Esophagus muscularis mucosa (tissue), 4 donors: ENCODE measurements around the gene CRYGB. TPM values are rescaled to one million over a fixed set of nuclear protein-coding genes. Genes with fewer than 3 reads are reported as not detected.

Experiments used
- DNase-seq: peaks from one replicate; pipeline ENCODE4 v3.0.0-alpha.2; 2017; ENCODE audit errors: extremely low spot score
- H3K27ac ChIP-seq, 4 donors: fragments of 200-600 bp; sonication (generic); replicated peaks in 1 of 4; 1 replicate in 3 of 4; 2 replicates in 1 of 4; pipeline ENCODE4 v1.5.1; 2016 to 2019; ENCODE audit warnings: mild to moderate bottlenecking in 1 of 4
- H3K27me3 ChIP-seq, 4 donors: fragments of 200-600 bp; sonication (generic); one replicate each; pipeline versions ENCODE4 v1.5.1 to v1.6.0; 2016 to 2019
- H3K36me3 ChIP-seq, 4 donors: fragments of 200-600 bp; sonication (generic); one replicate each; pipeline ENCODE4 v1.5.1; 2016 to 2019
- H3K4me1 ChIP-seq, 4 donors: fragments of 200-600 bp; sonication (generic); one replicate each; pipeline ENCODE4 v1.5.1; 2016 to 2019
- H3K4me3 ChIP-seq, 4 donors: fragments of 200-600 bp; sonication (generic); 1 replicate in 2 of 4; 2 replicates in 2 of 4; pipeline ENCODE4 v1.5.1; 2016 to 2019; ENCODE audit warnings: mild to moderate bottlenecking in 4 of 4, moderate library complexity in 1 of 4
- H3K9me3 ChIP-seq, 4 donors: fragments of 200-600 bp; sonication (generic); 1 replicate in 3 of 4; 2 replicates in 1 of 4; pipeline ENCODE4 v1.5.1; 2016 to 2019
- EP300 ChIP-seq: sonication (generic); formaldehyde crosslinking; IDR thresholded peaks from one replicate; pipeline ENCODE4 v1.6.1; 2017; ENCODE audit warnings: antibody characterized with exemption
- POLR2A ChIP-seq: fragments of 450-650 bp; IDR thresholded peaks from one replicate; pipeline ENCODE4 v1.6.1; 2017; ENCODE audit warnings: antibody characterized with exemption, moderate library complexity, mild to moderate bottlenecking, low read depth
- POLR2AphosphoS5 ChIP-seq, 2 donors: sonication (generic); formaldehyde crosslinking; IDR thresholded peaks; one replicate each; pipeline ENCODE4 v1.6.1; 2017; ENCODE audit warnings: antibody characterized with exemption in 2 of 2
- WGBS: methylation state at CpG from one replicate; pipeline ENCODE4 v1.1.5; 2018; 5-methylcytosine and 5-hydroxymethylcytosine counted together
- intact Hi-C: fragments of 100-400 bp; cut with DNase I; formaldehyde crosslinking; loops from one replicate; pipeline ENCODE4 v1.15.1; 2023
- total RNA-seq, 4 donors: library from RNA; depleted of rRNA; stranded (reverse); fragments of >200 nt; gene quantifications; one replicate each; pipeline versions ENCODE4 v1.1.0 to v1.2.1, GENCODE V29; 2016
- TF ChIP-seq, protein P1 (sequence below), 3 experiments: fragments of 200-600 bp in 2 of 3; fragments of 450-650 bp in 1 of 3; sonication (generic) in 2 of 3; IDR thresholded peaks; one replicate each; pipeline ENCODE4 v1.5.1; 2017 to 2019; ENCODE audit warnings: antibody characterized with exemption in 3 of 3, mild to moderate bottlenecking in 2 of 3, moderate library complexity in 1 of 3

CRYGB gene
- total RNA-seq, 4 donors from 2014 or later, result not detected

DNA sequence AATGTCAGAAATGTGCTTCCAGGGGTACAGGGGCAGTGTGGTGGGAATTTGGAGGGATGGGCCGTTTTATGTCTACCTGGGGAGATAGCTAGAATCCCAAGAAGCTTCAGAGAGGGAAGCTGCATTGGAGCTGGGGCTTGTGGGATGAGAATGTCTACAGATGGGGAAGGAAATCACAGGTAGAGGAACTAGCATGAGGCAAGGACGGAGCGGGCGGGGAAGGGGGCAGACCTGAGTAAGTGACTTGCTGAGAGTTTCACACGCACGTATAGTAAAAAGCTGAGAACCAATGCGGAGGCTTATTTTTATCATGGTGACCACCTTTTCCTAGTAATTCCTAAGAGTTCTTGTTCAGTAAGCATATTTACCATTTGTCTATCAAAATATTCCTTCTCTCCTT, 37.6 kb upstream of the CRYGB start:
- 45% methylated on average over 7 of the region's 7 CpGs for WGBS
- Histone ChIP-seq H3K4me1 (no peaks in the 10 kb centered on the region), H3K27me3 (peaks cover 0 to 20% (median 0%) of the 10 kb centered on the region in 4 donors), H3K4me3 (no peak overlapping the region), H3K36me3 (no peaks in the 10 kb centered on the region), H3K27ac (no peak overlapping the region), H3K9me3 (no peaks in the 10 kb centered on the region)
- intact Hi-C loops, result no loop called here
- DNase-seq, result no peak
- TF ChIP-seq EP300 (no peak), POLR2A (no peak), POLR2AphosphoS5 (IDR thresholded peaks at IDR 0.05) (no peak)
- TF ChIP-seq, protein P1, sequence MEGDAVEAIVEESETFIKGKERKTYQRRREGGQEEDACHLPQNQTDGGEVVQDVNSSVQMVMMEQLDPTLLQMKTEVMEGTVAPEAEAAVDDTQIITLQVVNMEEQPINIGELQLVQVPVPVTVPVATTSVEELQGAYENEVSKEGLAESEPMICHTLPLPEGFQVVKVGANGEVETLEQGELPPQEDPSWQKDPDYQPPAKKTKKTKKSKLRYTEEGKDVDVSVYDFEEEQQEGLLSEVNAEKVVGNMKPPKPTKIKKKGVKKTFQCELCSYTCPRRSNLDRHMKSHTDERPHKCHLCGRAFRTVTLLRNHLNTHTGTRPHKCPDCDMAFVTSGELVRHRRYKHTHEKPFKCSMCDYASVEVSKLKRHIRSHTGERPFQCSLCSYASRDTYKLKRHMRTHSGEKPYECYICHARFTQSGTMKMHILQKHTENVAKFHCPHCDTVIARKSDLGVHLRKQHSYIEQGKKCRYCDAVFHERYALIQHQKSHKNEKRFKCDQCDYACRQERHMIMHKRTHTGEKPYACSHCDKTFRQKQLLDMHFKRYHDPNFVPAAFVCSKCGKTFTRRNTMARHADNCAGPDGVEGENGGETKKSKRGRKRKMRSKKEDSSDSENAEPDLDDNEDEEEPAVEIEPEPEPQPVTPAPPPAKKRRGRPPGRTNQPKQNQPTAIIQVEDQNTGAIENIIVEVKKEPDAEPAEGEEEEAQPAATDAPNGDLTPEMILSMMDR (IDR thresholded peaks at IDR 0.05), result no peak

DNA sequence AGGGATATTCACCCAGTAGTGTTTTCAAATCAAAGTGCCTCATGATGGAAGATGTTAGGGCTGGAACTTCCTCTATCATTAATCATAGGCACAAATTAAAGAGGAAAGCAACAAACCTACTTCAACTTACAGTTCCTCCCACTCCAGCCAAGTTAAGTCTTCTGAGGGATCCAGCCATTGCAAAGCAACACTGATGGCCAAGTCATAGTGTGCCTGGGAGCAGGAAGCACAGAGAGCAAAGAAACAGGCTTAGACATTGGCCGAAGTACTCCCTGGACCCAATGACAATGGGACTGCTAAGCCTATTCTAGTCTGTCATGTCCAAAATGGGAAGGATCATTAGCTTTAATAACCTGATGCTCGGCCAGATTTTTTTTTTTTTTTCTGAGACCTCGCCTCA, 36.9 kb upstream of the CRYGB start:
- Histone ChIP-seq H3K9me3 (no peaks in the 10 kb centered on the region), H3K4me3 (no peak overlapping the region), H3K27ac (no peak overlapping the region), H3K27me3 (peaks cover 0 to 20% (median 0%) of the 10 kb centered on the region in 4 donors), H3K36me3 (no peaks in the 10 kb centered on the region), H3K4me1 (no peaks in the 10 kb centered on the region)
- 68% methylated on average over 3 of the region's 3 CpGs for whole genome bisulfite sequencing
- intact Hi-C loops, result no loop called here
- TF ChIP-seq, protein P1 (IDR thresholded peaks at IDR 0.05), result no peak
- TF ChIP-seq POLR2A, result no peak
- TF ChIP-seq POLR2AphosphoS5 (IDR thresholded peaks at IDR 0.05), result no peak
- no peak for TF ChIP-seq EP300
- no peak for DNase-seq

DNA sequence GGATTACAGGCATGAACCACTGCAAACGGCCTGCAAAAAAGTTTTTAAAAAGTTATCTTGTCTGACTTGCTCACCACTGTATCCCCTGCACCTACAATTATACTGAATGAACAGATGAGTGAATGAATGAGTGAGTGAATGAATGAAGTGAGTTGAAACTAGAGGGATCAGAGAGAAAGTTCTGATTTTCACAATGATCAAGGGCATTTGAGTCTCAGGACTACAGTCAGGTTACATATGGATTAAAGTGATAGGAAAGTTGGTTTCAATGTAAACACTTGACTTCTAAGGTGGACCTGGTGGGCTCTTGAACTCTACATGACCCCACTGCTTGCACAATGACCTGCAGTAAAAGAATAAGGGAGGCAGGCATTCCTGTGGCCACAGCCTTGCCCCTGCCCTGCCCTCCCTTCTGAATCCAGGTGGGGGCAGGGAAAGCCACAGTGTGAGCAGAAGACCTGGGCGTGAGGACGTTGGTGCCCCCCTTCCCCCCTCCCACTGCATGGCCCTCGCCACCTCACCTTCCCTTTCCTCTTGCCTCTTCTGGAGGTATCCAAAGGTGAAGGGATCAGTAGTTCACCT, 33.2 kb upstream of the CRYGB start:
- Histone ChIP-seq H3K27ac (no peak overlapping the region), H3K4me3 (no peak overlapping the region), H3K9me3 (no peaks in the 10 kb centered on the region), H3K27me3 (peaks cover 0 to 9% (median 0%) of the 10 kb centered on the region in 4 donors), H3K36me3 (no peaks in the 10 kb centered on the region), H3K4me1 (peaks cover 0 to 8% (median 1%) of the 10 kb centered on the region in 4 donors)
- intact Hi-C loops, result loop anchor here (5.0 kb wide), 1 partner anchor 73 kb away; no protein-coding TSS in a partner anchor
- 68% methylated on average over 4 of the region's 4 CpGs for WGBS
- TF ChIP-seq, protein P1 (IDR thresholded peaks at IDR 0.05), result no peak
- TF ChIP-seq POLR2AphosphoS5 (IDR thresholded peaks at IDR 0.05) (no peak), POLR2A (no peak), EP300 (no peak)
- no peak for DNase-seq

DNA sequence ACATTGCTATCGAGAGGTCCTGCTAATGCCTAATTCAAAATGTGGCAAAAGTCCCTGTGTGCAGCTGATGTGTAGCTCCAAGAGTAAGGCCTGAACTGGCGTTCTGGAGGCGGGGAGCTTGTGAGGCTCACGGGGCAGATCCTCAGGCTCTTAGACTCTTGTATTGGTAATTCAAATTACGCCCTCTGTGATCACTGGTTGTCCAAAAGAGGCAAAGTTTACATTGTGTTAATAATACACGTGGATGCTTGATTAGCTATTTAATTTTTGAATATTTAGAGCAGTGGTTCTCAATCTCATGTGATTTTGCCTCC, 29.8 kb upstream of the CRYGB start:
- WGBS, result 78% methylated on average over 6 of the region's 6 CpGs
- intact Hi-C loops, result loop anchor here (5.0 kb wide), 1 partner anchor 77 kb away; no protein-coding TSS in a partner anchor
- Histone ChIP-seq H3K27me3 (no peaks in the 10 kb centered on the region), H3K36me3 (no peaks in the 10 kb centered on the region), H3K27ac (no peak overlapping the region), H3K9me3 (no peaks in the 10 kb centered on the region), H3K4me3 (no peak overlapping the region), H3K4me1 (peaks cover 0 to 8% (median 1%) of the 10 kb centered on the region in 4 donors)
- no peak for TF ChIP-seq POLR2A
- TF ChIP-seq, protein P1 (IDR thresholded peaks at IDR 0.05), result no peak
- no peak for TF ChIP-seq EP300
- no peak for TF ChIP-seq POLR2AphosphoS5 (IDR thresholded peaks at IDR 0.05)
- DNase-seq, result no peak
